Measurements from ENCODE around the gene POGZ. TPM values are rescaled to one million over a fixed set of nuclear protein-coding genes. Genes with fewer than 3 reads are reported as not detected.

POGZ gene
- total RNA-seq, 1 experiment from 2014 or later: 98.4 TPM

DNA sequence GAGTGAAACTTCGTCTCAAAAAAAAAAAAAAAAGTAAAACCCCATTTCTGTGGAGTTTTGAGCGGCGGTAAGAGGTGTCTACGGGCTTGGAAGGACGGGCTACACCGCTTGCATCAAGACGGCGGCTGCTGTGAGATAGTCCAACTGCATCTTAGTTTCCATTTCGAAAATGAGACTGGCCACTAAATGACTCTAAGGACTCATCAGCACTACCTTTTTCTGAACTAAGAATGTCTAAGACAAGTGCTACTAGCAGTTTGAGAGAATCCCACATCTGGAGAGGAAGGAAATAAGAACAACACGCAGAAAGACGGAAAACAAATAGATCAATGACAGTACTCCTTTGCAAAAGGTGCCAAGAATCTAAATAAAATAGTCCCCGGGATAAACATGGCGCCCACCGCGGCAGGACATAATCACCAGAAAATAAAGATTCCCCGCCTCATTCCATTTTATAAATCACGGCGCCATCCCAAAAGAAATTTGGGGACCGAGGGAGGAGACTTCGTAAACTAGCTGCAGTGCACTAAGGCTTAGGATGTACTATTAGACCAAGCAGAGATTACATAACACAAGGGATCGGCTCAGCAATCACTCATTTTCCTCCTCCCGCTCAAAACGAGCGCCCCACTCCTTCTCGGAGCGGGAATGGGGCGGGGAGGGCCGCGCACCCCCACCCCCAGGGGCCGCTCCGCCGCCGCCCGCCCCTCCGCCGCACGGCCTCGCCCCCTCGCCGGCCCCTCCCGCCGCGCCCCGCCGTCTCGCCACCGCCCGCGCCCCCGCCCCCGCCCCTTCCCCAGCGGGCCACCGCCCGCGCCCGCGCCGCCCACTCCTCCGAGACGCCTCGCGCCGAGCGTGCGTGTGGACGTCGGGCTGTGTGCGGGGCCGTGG is 1.1 kb downstream of the POGZ start:
- TF ChIP-seq, protein P1, sequence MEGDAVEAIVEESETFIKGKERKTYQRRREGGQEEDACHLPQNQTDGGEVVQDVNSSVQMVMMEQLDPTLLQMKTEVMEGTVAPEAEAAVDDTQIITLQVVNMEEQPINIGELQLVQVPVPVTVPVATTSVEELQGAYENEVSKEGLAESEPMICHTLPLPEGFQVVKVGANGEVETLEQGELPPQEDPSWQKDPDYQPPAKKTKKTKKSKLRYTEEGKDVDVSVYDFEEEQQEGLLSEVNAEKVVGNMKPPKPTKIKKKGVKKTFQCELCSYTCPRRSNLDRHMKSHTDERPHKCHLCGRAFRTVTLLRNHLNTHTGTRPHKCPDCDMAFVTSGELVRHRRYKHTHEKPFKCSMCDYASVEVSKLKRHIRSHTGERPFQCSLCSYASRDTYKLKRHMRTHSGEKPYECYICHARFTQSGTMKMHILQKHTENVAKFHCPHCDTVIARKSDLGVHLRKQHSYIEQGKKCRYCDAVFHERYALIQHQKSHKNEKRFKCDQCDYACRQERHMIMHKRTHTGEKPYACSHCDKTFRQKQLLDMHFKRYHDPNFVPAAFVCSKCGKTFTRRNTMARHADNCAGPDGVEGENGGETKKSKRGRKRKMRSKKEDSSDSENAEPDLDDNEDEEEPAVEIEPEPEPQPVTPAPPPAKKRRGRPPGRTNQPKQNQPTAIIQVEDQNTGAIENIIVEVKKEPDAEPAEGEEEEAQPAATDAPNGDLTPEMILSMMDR (conservative IDR thresholded peaks at IDR 0.05; ENCODE audit: low read depth, low read length): no peak
- no peak for TF ChIP-seq EZH2 (IDR thresholded peaks at IDR 0.05; ENCODE audit: borderline replicate concordance, low read depth, low read length, poor library complexity, severe bottlenecking)
- Histone ChIP-seq H3K4me3 (ENCODE audit: low read depth, low read length, poor library complexity, severe bottlenecking) (peak overlapping the region; percentile 85), H3K27ac (ENCODE audit: low read depth, low read length, poor library complexity, severe bottlenecking) (peak overlapping the region; percentile 92), H3K9me3 (ENCODE audit: low read depth, low read length, poor library complexity, severe bottlenecking) (no peaks in the 10 kb centered on the region), H3K36me3 (ENCODE audit: insufficient read depth, low read length, poor library complexity, severe bottlenecking) (peaks cover 16% of the 10 kb centered on the region), H3K4me1 (ENCODE audit: insufficient read depth, low read length, poor library complexity, severe bottlenecking) (peaks cover 15% of the 10 kb centered on the region), H3K27me3 (replicated peaks; ENCODE audit: insufficient read depth, low read depth, low read length, poor library complexity) (no peaks in the 10 kb centered on the region)
- ChIA-PET CTCF (interaction anchor here (0.7 kb wide), 1 partner anchor 77 kb away, joined by 4 read pairs; no protein-coding TSS in a partner anchor), POLR2A (ENCODE audit: low non-redundant PET) (interaction anchor here (0.6 kb wide), 2 partner anchors 11 to 27 kb away, joined by 3 read pairs; no protein-coding TSS in a partner anchor)
- intact Hi-C loops (cut with micrococcal nuclease; ENCODE audit: unreplicated experiment): loop anchor here (2.0 kb wide), 1 partner anchor 15 kb away; no protein-coding TSS in a partner anchor
- DNase-seq (ENCODE audit: low spot score): peak; percentile 93
- BruUV-seq (replicated peaks): no TSS peak

- CTCF ChIA-PET: no interaction called here
- intact Hi-C loops (cut with micrococcal nuclease; ENCODE audit: unreplicated experiment): no loop called here
- no peak for DNase-seq (ENCODE audit: low spot score)
- peaks cover 17% of the 10 kb centered on the region for H3K36me3 ChIP-seq (ENCODE audit: insufficient read depth, low read length, poor library complexity, severe bottlenecking)
- no peaks in the 10 kb centered on the region for H3K27me3 ChIP-seq (replicated peaks; ENCODE audit: insufficient read depth, low read depth, low read length, poor library complexity)
- peaks cover 15% of the 10 kb centered on the region for H3K4me1 ChIP-seq (ENCODE audit: insufficient read depth, low read length, poor library complexity, severe bottlenecking)
- POLR2A ChIA-PET (ENCODE audit: low non-redundant PET): no interaction called here
- peak overlapping the region; percentile 39 for H3K27ac ChIP-seq (ENCODE audit: low read depth, low read length, poor library complexity, severe bottlenecking)
- H3K4me3 ChIP-seq (ENCODE audit: low read depth, low read length, poor library complexity, severe bottlenecking): no peak overlapping the region
- BruUV-seq (replicated peaks): no TSS peak
- TF ChIP-seq EZH2 (IDR thresholded peaks at IDR 0.05; ENCODE audit: borderline replicate concordance, low read depth, low read length, poor library complexity, severe bottlenecking): no peak
- TF ChIP-seq, protein P1 (conservative IDR thresholded peaks at IDR 0.05; ENCODE audit: low read depth, low read length): no peak
- no peaks in the 10 kb centered on the region for H3K9me3 ChIP-seq (ENCODE audit: low read depth, low read length, poor library complexity, severe bottlenecking)
These were observed 3.3 kb downstream of the POGZ start for GRCh38 chr1:151455966-151456365.

- Histone ChIP-seq H3K27ac (ENCODE audit: low read depth, low read length, poor library complexity, severe bottlenecking) (peak overlapping the region; percentile 50), H3K9me3 (ENCODE audit: low read depth, low read length, poor library complexity, severe bottlenecking) (no peaks in the 10 kb centered on the region), H3K4me1 (ENCODE audit: insufficient read depth, low read length, poor library complexity, severe bottlenecking) (peaks cover 15% of the 10 kb centered on the region), H3K4me3 (ENCODE audit: low read depth, low read length, poor library complexity, severe bottlenecking) (no peak overlapping the region), H3K27me3 (replicated peaks; ENCODE audit: insufficient read depth, low read depth, low read length, poor library complexity) (no peaks in the 10 kb centered on the region), H3K36me3 (ENCODE audit: insufficient read depth, low read length, poor library complexity, severe bottlenecking) (peaks cover 17% of the 10 kb centered on the region)
- no TSS peak for BruUV-seq (replicated peaks)
- TF ChIP-seq, protein P1 (conservative IDR thresholded peaks at IDR 0.05; ENCODE audit: low read depth, low read length): no peak
- TF ChIP-seq EZH2 (IDR thresholded peaks at IDR 0.05; ENCODE audit: borderline replicate concordance, low read depth, low read length, poor library complexity, severe bottlenecking): no peak
- CTCF ChIA-PET: no interaction called here
- intact Hi-C loops (cut with micrococcal nuclease; ENCODE audit: unreplicated experiment): no loop called here
- POLR2A ChIA-PET (ENCODE audit: low non-redundant PET): interaction anchor here (1.0 kb wide), 1 partner anchor 110 kb away, joined by 5 read pairs; no protein-coding TSS in a partner anchor
- DNase-seq (ENCODE audit: low spot score): no peak
These were observed 4.1 kb downstream of the POGZ start for GRCh38 chr1:151455231-151455630.
